ENCODE data around the gene MAGI2.

The MAGI2 gene

GRCh38 chr7:78448911-78449310, 1004.6 kb downstream of the MAGI2 start:
- no peak for DNase-seq

GRCh38 chr7:78444267-78444666, 1009.2 kb downstream of the MAGI2 start:
- DNase-seq, result no peak

- no peak for DNase-seq
Measured at GRCh38 chr7:78443811-78444210, 1009.7 kb downstream of the MAGI2 start.

GRCh38 chr7:78441737-78442136, 1011.7 kb downstream of the MAGI2 start:
- no peak for DNase-seq

- DNase-seq, result no peak
Measured at GRCh38 chr7:78438433-78438832, 1015.0 kb downstream of the MAGI2 start.

GRCh38 chr7:78437118-78437517, 1016.3 kb downstream of the MAGI2 start:
- DNase-seq, result no peak

GRCh38 chr7:78435355-78435754, 1018.1 kb downstream of the MAGI2 start:
- DNase-seq, result no peak

- no peak for DNase-seq
Measured at GRCh38 chr7:78434281-78434680, 1019.2 kb downstream of the MAGI2 start.

- no peak for DNase-seq
Measured at GRCh38 chr7:78433421-78433820, 1020.0 kb downstream of the MAGI2 start.

GRCh38 chr7:78429878-78430277, 1023.6 kb downstream of the MAGI2 start:
- no peak for DNase-seq

- no peak for DNase-seq
Measured at GRCh38 chr7:78427209-78427608, 1026.3 kb downstream of the MAGI2 start.

GRCh38 chr7:78420001-78420400, 1033.5 kb downstream of the MAGI2 start:
- no peak for DNase-seq

- DNase-seq, result no peak
Measured at GRCh38 chr7:78417180-78417853, 1036.2 kb downstream of the MAGI2 start.

- DNase-seq, result no peak
Measured at GRCh38 chr7:78413568-78413967, 1039.9 kb downstream of the MAGI2 start.

- no peak for DNase-seq
Measured at GRCh38 chr7:78412216-78412858, 1041.1 kb downstream of the MAGI2 start.

GRCh38 chr7:78407031-78407430, 1046.4 kb downstream of the MAGI2 start:
- DNase-seq, result no peak

GRCh38 chr7:78406531-78406930, 1046.9 kb downstream of the MAGI2 start:
- no peak for DNase-seq

- no peak for DNase-seq
Measured at GRCh38 chr7:78402096-78402495, 1051.4 kb downstream of the MAGI2 start.

GRCh38 chr7:78400038-78400437, 1053.4 kb downstream of the MAGI2 start:
- DNase-seq, result no peak

GRCh38 chr7:78399033-78399769, 1054.3 kb downstream of the MAGI2 start:
- DNase-seq, result no peak

GRCh38 chr7:78398576-78398975, 1054.9 kb downstream of the MAGI2 start:
- no peak for DNase-seq

GRCh38 chr7:78398081-78398480, 1055.4 kb downstream of the MAGI2 start:
- no peak for DNase-seq

GRCh38 chr7:78396210-78396609, 1057.3 kb downstream of the MAGI2 start:
- DNase-seq, result no peak
